Vagina (tissue), 2 donors: ENCODE data around the gene UMODL1.

Experiments
- CTCF ChIP-seq, 3 experiments: fragments of 450-650 bp in 2 of 3; fragments of 200-600 bp in 1 of 3; sonication (generic) in 1 of 3; IDR thresholded peaks; one replicate each; pipeline ENCODE4 v1.5.1; 2017 to 2019; ENCODE audit warnings: antibody characterized with exemption in 3 of 3, mild to moderate bottlenecking in 2 of 3, moderate library complexity in 2 of 3
- POLR2AphosphoS5 ChIP-seq, 2 donors: sonication (generic); formaldehyde crosslinking; IDR thresholded peaks; one replicate each; pipeline ENCODE4 v1.9.0; 2017; ENCODE audit warnings: antibody characterized with exemption in 2 of 2, mild to moderate bottlenecking in 2 of 2, low read depth in 1 of 2; ENCODE audit not compliant: insufficient read depth in 1 of 2

GRCh38 chr21:42102526-42102925, 31.4 kb downstream of the UMODL1 start:
- TF ChIP-seq CTCF (IDR thresholded peaks at IDR 0.05) (no peak), POLR2AphosphoS5 (IDR thresholded peaks at IDR 0.05; ENCODE audit: insufficient read depth in 1 of 2, low read depth in 1 of 2) (no peak)
